Measurements from ENCODE around the gene HMX3.

- TF ChIP-seq EP300 (IDR thresholded peaks at IDR 0.05; ENCODE audit: borderline replicate concordance in 1 of 2, low read depth in 2 of 2, low read length in 2 of 2), result no peak
- no peak for TF ChIP-seq NRF1 (IDR thresholded peaks at IDR 0.05; ENCODE audit: low read depth, low read length)
- TF ChIP-seq, protein P1, sequence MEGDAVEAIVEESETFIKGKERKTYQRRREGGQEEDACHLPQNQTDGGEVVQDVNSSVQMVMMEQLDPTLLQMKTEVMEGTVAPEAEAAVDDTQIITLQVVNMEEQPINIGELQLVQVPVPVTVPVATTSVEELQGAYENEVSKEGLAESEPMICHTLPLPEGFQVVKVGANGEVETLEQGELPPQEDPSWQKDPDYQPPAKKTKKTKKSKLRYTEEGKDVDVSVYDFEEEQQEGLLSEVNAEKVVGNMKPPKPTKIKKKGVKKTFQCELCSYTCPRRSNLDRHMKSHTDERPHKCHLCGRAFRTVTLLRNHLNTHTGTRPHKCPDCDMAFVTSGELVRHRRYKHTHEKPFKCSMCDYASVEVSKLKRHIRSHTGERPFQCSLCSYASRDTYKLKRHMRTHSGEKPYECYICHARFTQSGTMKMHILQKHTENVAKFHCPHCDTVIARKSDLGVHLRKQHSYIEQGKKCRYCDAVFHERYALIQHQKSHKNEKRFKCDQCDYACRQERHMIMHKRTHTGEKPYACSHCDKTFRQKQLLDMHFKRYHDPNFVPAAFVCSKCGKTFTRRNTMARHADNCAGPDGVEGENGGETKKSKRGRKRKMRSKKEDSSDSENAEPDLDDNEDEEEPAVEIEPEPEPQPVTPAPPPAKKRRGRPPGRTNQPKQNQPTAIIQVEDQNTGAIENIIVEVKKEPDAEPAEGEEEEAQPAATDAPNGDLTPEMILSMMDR (IDR thresholded peaks at IDR 0.05; ENCODE audit: control extremely low read depth in 1 of 3, insufficient read depth in 1 of 3, low read depth in 1 of 3, low read length in 3 of 3), result no peak
- no peak for TF ChIP-seq BACH1 (IDR thresholded peaks at IDR 0.05; ENCODE audit: low read length)
- TF ChIP-seq ZNF274 (IDR thresholded peaks at IDR 0.05; ENCODE audit: borderline replicate concordance, extremely low read depth, low read length), result no peak
Observed at GRCh38 chr10:123134915-123135414, 805 bp upstream of the HMX3 start.
